Spleen (tissue), 7 donors: ENCODE measurements around the gene RHEX.

Experiments used
- POLR2A ChIP-seq, 3 donors: fragments of 450-650 bp; IDR thresholded peaks; one replicate each; pipeline ENCODE4 v1.5.1; 2017; ENCODE audit warnings: antibody characterized with exemption in 3 of 3, mild to moderate bottlenecking in 1 of 3
- POLR2AphosphoS5 ChIP-seq, 3 donors: sonication (generic); formaldehyde crosslinking; IDR thresholded peaks; one replicate each; pipeline ENCODE4 v1.5.1; 2017; ENCODE audit warnings: antibody characterized with exemption in 3 of 3
- TF ChIP-seq, protein P1 (sequence below), 11 experiments: fragments of 200-600 bp in 7 of 11; fragments of 450-650 bp in 4 of 11; sonication (generic) in 4 of 11; IDR thresholded peaks in 8 of 11; conservative IDR thresholded peaks in 3 of 11; 1 replicate in 7 of 11; 2 replicates in 4 of 11; pipeline versions ENCODE4 v1.4.0 to v1.8.0; 2016 to 2021; ENCODE audit warnings: antibody characterized with exemption in 11 of 11, inconsistent platforms in 4 of 11, mild to moderate bottlenecking in 1 of 11
- donor health status: DM: no; HTN: no; CAD: no; lungs with moderate emphysema.
- donor health status: DM: no; HTN: no; CAD: no.
- donor health status: DM: no; HTN: no; CAD: no.

GRCh38 chr1:206014601-206015000, 38.4 kb upstream of the RHEX start:
- TF ChIP-seq, protein P1, sequence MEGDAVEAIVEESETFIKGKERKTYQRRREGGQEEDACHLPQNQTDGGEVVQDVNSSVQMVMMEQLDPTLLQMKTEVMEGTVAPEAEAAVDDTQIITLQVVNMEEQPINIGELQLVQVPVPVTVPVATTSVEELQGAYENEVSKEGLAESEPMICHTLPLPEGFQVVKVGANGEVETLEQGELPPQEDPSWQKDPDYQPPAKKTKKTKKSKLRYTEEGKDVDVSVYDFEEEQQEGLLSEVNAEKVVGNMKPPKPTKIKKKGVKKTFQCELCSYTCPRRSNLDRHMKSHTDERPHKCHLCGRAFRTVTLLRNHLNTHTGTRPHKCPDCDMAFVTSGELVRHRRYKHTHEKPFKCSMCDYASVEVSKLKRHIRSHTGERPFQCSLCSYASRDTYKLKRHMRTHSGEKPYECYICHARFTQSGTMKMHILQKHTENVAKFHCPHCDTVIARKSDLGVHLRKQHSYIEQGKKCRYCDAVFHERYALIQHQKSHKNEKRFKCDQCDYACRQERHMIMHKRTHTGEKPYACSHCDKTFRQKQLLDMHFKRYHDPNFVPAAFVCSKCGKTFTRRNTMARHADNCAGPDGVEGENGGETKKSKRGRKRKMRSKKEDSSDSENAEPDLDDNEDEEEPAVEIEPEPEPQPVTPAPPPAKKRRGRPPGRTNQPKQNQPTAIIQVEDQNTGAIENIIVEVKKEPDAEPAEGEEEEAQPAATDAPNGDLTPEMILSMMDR (IDR thresholded peaks at IDR 0.05 in 8 of 11, conservative IDR thresholded peaks at IDR 0.05 in 3 of 11), result no peak
- TF ChIP-seq POLR2A (IDR thresholded peaks at IDR 0.05) (no peak), POLR2AphosphoS5 (IDR thresholded peaks at IDR 0.05) (no peak)
